ENCODE results near the gene SLC15A3.

SLC15A3 gene

GRCh38 chr11:60974726-60975125 lies 22.8 kb upstream of the SLC15A3 start:
- DNase-seq = peak; percentile 46

GRCh38 chr11:60974316-60974715 lies 22.3 kb upstream of the SLC15A3 start:
- DNase-seq = peak; percentile 36

- DNase-seq = peak; percentile 36
Measured at GRCh38 chr11:60973699-60974098, 21.7 kb upstream of the SLC15A3 start.

GRCh38 chr11:60972182-60973030 lies 20.4 kb upstream of the SLC15A3 start:
- DNase-seq = peak; percentile 60

- peak; percentile 81 for DNase-seq
Measured at GRCh38 chr11:60971520-60971919, 19.5 kb upstream of the SLC15A3 start, which contains the start of gene CD6. TSS of gene CD6 (plus strand) at chr11:60971680. CDS start at chr11:60971866, 186 bp downstream.

DNA sequence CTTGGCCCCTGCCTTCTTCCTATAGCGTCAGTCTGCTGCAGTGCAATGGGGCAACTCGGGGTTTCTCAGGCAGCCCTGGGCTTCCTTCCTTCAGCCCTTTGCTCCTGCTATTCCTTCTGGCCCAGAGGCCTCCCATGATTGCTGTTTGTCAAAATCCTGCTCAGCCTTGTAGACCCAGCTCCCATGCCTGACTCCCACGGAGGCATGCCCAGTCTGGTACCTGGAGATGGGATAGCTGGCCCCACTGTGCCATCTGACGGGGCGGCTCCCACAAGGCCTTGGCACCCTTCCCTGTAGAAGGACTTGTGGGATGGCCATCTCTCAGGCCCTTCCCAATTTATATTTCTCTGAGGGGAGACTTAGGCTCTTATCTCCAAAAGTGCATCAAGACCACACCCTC lies 18.9 kb upstream of the SLC15A3 start:
- DNase-seq = peak; percentile 23

DNA sequence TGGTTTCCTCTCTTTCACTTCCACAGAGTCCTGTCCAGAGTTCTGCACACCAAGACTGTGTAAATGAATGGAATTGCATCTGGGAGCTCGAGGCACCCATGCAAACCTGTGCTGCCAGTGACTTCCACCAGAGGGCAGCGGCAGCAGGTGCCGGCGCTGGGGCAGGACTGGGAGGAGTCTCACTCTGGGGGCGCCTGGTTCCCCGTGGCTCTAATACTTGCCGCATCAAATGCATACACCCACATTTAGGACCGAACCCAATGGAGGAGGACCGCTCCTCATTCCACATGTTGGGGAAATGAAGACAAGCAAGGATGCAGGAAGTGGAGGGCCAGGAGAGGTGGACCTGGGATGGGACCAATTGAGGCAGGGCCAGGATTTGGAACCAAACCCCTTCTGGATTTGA lies 18.4 kb upstream of the SLC15A3 start:
- DNase-seq = peak; percentile 88

DNA sequence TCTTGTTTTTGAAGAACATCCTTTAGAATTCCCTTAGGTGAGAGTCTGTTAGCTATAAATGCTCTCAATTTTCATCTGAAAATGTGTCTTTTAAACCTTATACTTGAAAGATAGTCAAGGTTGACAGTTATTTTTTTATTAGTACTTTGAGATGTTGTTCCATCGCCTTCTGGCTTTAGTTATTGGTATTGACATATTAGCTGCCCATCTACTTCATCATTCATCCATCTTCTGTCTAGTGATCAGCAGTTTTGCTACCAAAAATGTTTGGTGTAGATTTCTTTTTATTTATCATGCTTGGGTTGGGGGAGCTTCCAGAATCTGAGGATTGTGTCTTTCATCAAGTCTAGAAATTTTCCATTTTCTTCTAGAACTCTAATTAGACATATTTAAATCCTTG lies 16.2 kb upstream of the SLC15A3 start:
- no peak for DNase-seq

DNA sequence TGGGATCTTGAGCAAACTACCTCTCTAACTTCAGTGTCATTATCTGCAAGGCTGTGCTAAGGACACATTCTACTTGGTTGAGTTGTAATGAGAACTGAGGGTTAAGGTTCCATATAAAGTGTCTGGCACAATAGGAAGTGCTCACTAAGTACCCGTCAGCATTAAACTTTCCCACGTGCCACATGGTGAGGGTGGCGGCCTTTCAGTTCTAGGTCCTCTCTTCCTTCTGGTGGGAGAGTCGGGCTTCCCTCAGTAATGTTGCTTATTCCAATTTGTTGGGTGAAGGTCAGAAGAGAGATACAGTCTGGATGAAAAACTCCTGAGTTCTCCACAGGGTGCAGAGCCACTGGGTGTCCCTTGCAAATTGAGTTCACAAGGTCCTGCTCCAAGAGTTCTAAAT lies 14.9 kb upstream of the SLC15A3 start:
- no peak for DNase-seq

GRCh38 chr11:60964801-60965200 lies 12.8 kb upstream of the SLC15A3 start:
- no peak for DNase-seq

DNA sequence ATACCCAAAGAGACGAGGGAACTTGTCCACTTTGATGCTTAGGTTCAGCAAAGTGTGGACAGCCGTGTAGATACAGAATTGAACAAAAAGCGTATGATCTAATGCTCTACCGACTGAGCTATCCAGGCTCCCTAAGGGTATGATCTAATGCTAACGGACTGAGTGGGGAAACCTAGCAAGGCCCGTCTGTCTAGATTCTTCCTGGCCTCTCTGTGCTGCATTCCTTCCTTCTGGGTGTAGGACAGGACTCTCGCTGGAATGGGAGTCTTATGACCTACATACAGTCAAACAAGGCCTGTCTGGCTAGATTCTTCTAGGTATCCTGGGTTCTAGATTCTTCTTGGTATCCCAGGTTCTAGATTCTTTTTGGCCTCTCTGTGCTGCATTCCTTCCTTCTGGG lies 8.4 kb upstream of the SLC15A3 start:
- DNase-seq = no peak

- no peak for DNase-seq
Measured at GRCh38 chr11:60959431-60959830, 7.5 kb upstream of the SLC15A3 start.

GRCh38 chr11:60957188-60957587 lies 5.2 kb upstream of the SLC15A3 start:
- DNase-seq = no peak

GRCh38 chr11:60955571-60955970 lies 3.6 kb upstream of the SLC15A3 start:
- peak; percentile 29 for DNase-seq

- DNase-seq = no peak
Measured at GRCh38 chr11:60954421-60954820, 2.4 kb upstream of the SLC15A3 start.

- DNase-seq = peak; percentile 12
Measured at GRCh38 chr11:60953781-60954180, 1.8 kb upstream of the SLC15A3 start.

DNA sequence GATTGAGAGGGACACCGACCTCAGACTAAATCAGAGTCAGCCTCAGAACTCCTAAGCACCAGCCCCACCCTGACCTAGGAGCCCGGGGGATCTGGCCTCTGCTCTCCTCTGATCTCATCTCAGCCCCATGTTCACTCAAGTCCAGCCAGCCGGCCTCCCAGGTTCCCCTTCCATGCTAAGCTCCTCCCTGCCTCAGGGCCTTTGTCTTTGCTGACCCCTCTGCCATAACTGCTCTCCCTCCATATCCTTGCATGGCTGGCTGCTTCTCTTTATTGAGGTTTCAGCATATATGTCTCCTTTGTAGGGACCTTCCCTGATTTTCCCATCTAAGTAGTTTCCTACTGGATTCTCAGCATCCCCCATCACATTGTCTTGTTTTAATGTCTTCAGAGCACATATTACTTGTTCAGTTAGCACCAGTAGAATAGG lies 780 bp upstream of the SLC15A3 start:
- DNase-seq = no peak

DNA sequence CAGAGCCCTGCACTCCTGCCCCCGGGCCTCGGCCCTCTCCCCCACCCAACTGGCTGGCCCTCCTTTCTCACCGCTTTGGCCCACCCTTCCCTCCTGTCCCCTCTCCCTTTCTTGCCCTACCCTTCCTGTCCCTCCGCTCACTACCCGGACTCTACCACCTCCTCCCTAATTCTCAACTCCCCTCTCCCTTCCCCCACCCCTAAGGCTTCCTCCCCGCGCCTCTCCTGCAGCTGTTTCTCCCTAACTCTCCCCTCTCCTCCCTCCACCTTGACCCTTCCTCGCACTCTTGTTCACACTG lies 421 bp downstream of the SLC15A3 start:
- DNase-seq = peak; percentile 20

DNA sequence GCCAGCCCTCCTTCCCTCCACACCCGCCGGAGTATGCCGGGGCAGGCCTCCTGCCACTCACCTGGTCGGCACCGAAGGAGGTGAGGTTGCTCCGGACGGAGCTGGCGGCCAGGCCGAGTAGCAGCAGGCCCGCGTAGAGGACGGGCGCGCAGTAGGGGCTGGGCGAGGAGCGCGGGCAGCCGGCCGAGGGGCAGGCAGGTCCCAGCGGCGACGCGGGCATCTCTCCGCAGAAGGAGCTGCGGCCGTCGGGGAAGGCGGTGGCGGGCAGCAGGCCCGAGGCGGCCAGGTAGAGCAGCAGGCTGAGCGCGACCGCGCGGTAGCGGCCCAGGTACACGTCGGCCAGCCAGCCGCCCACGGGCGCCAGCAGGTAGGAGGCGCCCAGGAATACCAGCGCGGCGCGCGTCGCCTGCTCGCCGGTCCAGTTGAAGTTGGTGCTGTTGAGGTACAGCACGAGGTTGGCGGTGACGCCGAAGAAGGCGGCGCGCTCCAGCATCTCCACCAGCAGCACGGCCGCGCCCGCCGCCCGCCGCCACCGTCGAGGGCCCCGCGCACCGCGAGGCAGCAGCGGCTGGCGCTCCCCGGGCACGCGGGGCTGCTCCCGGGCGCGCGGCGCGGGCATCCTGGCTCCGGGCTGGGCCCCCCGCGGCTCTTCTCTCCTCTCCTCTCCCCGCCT lies 907 bp downstream of the SLC15A3 start:
- DNase-seq = peak; percentile 59

DNA sequence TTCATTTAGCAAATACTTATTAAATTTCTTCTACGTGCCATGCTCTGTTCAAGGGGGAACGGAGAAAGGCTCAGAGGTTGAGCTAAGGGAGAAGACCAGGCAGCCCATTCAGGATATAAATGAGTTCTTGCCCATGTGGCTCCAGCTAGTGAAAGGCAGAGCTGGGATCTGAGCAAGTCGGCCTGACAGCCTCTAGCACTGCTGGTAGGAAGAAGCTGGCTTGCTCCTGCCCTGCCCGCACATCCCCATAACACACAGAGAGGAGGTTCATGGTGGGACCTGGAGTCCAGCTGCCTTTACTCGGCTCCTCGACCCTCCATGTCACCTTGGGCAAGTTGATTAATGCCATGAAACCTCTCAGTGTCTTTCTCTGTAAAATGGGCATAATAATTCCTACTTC lies 2.0 kb downstream of the SLC15A3 start:
- no peak for DNase-seq

GRCh38 chr11:60948250-60948649 lies 3.7 kb downstream of the SLC15A3 start:
- no peak for DNase-seq

DNA sequence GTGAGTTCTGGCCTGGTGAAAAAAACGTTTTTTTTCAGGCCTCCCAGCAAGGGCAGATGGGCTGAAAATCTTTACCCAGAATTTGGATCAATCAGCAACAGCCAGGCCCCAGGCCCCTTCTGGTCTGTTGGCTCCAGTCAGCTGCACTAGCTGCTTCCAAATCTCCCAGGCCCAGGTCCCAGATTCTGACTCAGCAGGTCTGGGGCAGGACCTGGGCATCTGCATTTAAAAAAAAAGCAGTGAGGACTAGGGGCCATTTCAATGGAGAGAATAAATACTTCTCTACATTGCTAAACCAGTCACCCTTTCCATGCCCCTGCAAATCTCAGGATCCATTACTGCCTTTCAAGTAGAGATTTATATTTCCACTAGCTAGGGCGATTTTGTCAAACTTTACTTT lies 4.3 kb downstream of the SLC15A3 start:
- no peak for DNase-seq

GRCh38 chr11:60946601-60947264 lies 5.2 kb downstream of the SLC15A3 start:
- DNase-seq = no peak

- DNase-seq = no peak
Measured at GRCh38 chr11:60945295-60945667, 6.7 kb downstream of the SLC15A3 start.

All from CD4-positive, alpha-beta T cell treated with Interleukin-17A for 4 hours (primary cell).